MM.1S (cell line): Measurements from ENCODE around the gene RGL3.

Experiments used
- EZH2 ChIP-seq: fragments of 300-600 bp; sonication (generic); optimal IDR thresholded peaks from 2 replicates; pipeline ENCODE3; 2017; ENCODE audit warnings: low read depth, mild to moderate bottlenecking, antibody characterized with exemption, low read length, mixed read lengths
- EZH2phosphoT487 ChIP-seq: fragments of 300-600 bp; sonication (generic); IDR thresholded peaks from 2 replicates; pipeline ENCODE4 v1.6.1; 2018; ENCODE audit warnings: antibody characterized with exemption, low read length
- TF ChIP-seq, protein P1 (sequence below): fragments of 300-600 bp; sonication (generic); IDR thresholded peaks from 2 replicates; pipeline ENCODE4 v1.5.1; 2016; ENCODE audit warnings: antibody characterized with exemption, low read length, mixed read lengths

DNA sequence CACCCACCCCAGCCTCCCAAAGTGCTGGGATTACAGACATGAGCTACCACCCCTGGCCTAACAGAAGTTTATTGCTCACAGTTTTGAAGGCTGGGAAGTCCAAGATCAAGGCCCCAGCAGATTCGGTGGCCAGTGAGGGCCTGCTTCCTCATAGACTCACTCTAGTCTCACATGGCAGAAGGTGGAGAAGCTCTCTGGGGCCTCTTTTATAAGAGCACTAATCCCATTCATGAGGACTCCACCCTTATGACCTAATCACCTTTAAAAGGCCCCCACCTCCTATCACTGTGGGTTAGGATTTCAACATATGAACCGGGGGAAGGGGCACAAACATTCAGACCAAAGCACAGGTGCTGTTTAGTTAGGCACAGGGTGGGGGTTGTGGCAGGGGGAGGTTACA, 51.6 kb downstream of the RGL3 start:
- TF ChIP-seq, protein P1, sequence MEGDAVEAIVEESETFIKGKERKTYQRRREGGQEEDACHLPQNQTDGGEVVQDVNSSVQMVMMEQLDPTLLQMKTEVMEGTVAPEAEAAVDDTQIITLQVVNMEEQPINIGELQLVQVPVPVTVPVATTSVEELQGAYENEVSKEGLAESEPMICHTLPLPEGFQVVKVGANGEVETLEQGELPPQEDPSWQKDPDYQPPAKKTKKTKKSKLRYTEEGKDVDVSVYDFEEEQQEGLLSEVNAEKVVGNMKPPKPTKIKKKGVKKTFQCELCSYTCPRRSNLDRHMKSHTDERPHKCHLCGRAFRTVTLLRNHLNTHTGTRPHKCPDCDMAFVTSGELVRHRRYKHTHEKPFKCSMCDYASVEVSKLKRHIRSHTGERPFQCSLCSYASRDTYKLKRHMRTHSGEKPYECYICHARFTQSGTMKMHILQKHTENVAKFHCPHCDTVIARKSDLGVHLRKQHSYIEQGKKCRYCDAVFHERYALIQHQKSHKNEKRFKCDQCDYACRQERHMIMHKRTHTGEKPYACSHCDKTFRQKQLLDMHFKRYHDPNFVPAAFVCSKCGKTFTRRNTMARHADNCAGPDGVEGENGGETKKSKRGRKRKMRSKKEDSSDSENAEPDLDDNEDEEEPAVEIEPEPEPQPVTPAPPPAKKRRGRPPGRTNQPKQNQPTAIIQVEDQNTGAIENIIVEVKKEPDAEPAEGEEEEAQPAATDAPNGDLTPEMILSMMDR: no peak
- TF ChIP-seq EZH2: no peak
- no peak for TF ChIP-seq EZH2phosphoT487
